ENCODE measurements around the gene GLI2.

The GLI2 gene

DNA sequence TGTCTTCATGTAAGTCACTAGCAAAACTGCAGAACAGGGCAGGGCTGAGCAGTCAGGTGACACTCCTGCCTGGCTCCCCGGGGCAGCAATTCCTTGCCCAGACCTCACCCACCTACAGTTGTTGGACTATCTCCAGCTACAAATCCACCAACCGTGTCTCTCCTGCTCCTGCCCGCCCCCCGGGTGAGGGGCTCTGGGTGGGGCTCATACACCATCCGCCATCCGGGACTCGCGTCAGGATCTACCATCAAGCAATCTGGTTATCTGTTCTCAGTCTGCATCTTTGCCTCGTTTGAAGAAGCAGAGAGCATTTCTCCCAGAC, 13.5 kb upstream of the GLI2 start:
- no peak for TF ChIP-seq TAF1 (IDR thresholded peaks at IDR 0.05; ENCODE audit: low read depth)
- TF ChIP-seq, protein P1, sequence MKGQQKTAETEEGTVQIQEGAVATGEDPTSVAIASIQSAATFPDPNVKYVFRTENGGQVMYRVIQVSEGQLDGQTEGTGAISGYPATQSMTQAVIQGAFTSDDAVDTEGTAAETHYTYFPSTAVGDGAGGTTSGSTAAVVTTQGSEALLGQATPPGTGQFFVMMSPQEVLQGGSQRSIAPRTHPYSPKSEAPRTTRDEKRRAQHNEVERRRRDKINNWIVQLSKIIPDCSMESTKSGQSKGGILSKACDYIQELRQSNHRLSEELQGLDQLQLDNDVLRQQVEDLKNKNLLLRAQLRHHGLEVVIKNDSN (IDR thresholded peaks at IDR 0.05), result peak; percentile 41; the same call in 1 of the 2 replicates

- TF ChIP-seq NFIC (IDR thresholded peaks at IDR 0.05) (no peak), TCF12 (IDR thresholded peaks at IDR 0.05; ENCODE audit: low read depth) (no peak), ZBTB7A (IDR thresholded peaks at IDR 0.05; ENCODE audit: low read depth) (no peak), CEBPB (IDR thresholded peaks at IDR 0.05) (no peak), CREB1 (IDR thresholded peaks at IDR 0.05; ENCODE audit: low read depth) (no peak), TEAD4 (IDR thresholded peaks at IDR 0.05) (no peak), RAD21 (IDR thresholded peaks at IDR 0.05; ENCODE audit: low read depth) (no peak), TAF1 (IDR thresholded peaks at IDR 0.05; ENCODE audit: low read depth) (no peak)
- TF ChIP-seq, protein P1 (IDR thresholded peaks at IDR 0.05), result no peak
Measured at GRCh38 chr2:120722568-120723421, 12.9 kb upstream of the GLI2 start.

GRCh38 chr2:120726245-120726644, 9.4 kb upstream of the GLI2 start:
- no peak for TF ChIP-seq TCF12 (IDR thresholded peaks at IDR 0.05; ENCODE audit: low read depth)
- no peak for TF ChIP-seq EGR1 (IDR thresholded peaks at IDR 0.05)
- no peak for TF ChIP-seq YY1 (IDR thresholded peaks at IDR 0.05; ENCODE audit: low read depth)
- TF ChIP-seq TAF1 (IDR thresholded peaks at IDR 0.05; ENCODE audit: low read depth), result no peak
- TF ChIP-seq, protein P2, sequence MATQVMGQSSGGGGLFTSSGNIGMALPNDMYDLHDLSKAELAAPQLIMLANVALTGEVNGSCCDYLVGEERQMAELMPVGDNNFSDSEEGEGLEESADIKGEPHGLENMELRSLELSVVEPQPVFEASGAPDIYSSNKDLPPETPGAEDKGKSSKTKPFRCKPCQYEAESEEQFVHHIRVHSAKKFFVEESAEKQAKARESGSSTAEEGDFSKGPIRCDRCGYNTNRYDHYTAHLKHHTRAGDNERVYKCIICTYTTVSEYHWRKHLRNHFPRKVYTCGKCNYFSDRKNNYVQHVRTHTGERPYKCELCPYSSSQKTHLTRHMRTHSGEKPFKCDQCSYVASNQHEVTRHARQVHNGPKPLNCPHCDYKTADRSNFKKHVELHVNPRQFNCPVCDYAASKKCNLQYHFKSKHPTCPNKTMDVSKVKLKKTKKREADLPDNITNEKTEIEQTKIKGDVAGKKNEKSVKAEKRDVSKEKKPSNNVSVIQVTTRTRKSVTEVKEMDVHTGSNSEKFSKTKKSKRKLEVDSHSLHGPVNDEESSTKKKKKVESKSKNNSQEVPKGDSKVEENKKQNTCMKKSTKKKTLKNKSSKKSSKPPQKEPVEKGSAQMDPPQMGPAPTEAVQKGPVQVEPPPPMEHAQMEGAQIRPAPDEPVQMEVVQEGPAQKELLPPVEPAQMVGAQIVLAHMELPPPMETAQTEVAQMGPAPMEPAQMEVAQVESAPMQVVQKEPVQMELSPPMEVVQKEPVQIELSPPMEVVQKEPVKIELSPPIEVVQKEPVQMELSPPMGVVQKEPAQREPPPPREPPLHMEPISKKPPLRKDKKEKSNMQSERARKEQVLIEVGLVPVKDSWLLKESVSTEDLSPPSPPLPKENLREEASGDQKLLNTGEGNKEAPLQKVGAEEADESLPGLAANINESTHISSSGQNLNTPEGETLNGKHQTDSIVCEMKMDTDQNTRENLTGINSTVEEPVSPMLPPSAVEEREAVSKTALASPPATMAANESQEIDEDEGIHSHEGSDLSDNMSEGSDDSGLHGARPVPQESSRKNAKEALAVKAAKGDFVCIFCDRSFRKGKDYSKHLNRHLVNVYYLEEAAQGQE (IDR thresholded peaks at IDR 0.05; ENCODE audit: low read depth), result no peak
- TF ChIP-seq, protein P1 (IDR thresholded peaks at IDR 0.05), result no peak
- TF ChIP-seq FOXM1 (IDR thresholded peaks at IDR 0.05; ENCODE audit: borderline replicate concordance, low read depth), result no peak
- no peak for TF ChIP-seq EP300 (IDR thresholded peaks at IDR 0.05; ENCODE audit: borderline replicate concordance)
- TF ChIP-seq CREB1 (IDR thresholded peaks at IDR 0.05; ENCODE audit: low read depth), result no peak
- no peak for TF ChIP-seq ZBTB7A (IDR thresholded peaks at IDR 0.05; ENCODE audit: low read depth)

GRCh38 chr2:120729406-120730399, 6.0 kb upstream of the GLI2 start:
- TF ChIP-seq EGR1 (IDR thresholded peaks at IDR 0.05), result no peak
- TF ChIP-seq TCF12 (IDR thresholded peaks at IDR 0.05; ENCODE audit: low read depth), result no peak
- TF ChIP-seq, protein P1 (IDR thresholded peaks at IDR 0.05), result no peak
- TF ChIP-seq EP300 (IDR thresholded peaks at IDR 0.05; ENCODE audit: borderline replicate concordance), result no peak
- TF ChIP-seq ZBTB7A (IDR thresholded peaks at IDR 0.05; ENCODE audit: low read depth), result no peak
- no peak for TF ChIP-seq CREB1 (IDR thresholded peaks at IDR 0.05; ENCODE audit: low read depth)
- TF ChIP-seq TEAD4 (IDR thresholded peaks at IDR 0.05), result no peak
- TF ChIP-seq CEBPB (IDR thresholded peaks at IDR 0.05), result no peak
- no peak for TF ChIP-seq FOXM1 (IDR thresholded peaks at IDR 0.05; ENCODE audit: borderline replicate concordance, low read depth)
- TF ChIP-seq RAD21 (IDR thresholded peaks at IDR 0.05; ENCODE audit: low read depth), result no peak
- TF ChIP-seq YY1 (IDR thresholded peaks at IDR 0.05; ENCODE audit: low read depth), result no peak
- TF ChIP-seq NFIC (IDR thresholded peaks at IDR 0.05), result no peak
- no peak for TF ChIP-seq TAF1 (IDR thresholded peaks at IDR 0.05; ENCODE audit: low read depth)
- TF ChIP-seq, protein P2 (IDR thresholded peaks at IDR 0.05; ENCODE audit: low read depth), result no peak
- no peak for TF ChIP-seq MAX (IDR thresholded peaks at IDR 0.05)
